HepG2 (cell line): ENCODE data around the gene TTLL11. TPM values are rescaled to one million over a fixed set of nuclear protein-coding genes. Genes with fewer than 3 reads are reported as not detected.

Experiments used
- BRD4 ChIP-seq: sonication (generic); formaldehyde crosslinking; IDR thresholded peaks from 2 replicates; pipeline ENCODE4 v1.4.0; 2020; ENCODE audit warnings: missing genetic modification reagents
- CHD4 ChIP-seq: fragments of 200-600 bp; sonication (generic); IDR thresholded peaks from 2 replicates; pipeline ENCODE4 v1.7.0; 2017; ENCODE audit warnings: mild to moderate bottlenecking, low read length, borderline replicate concordance
- RFXANK ChIP-seq: IDR thresholded peaks from 2 replicates; pipeline ENCODE4 v1.6.1; 2016
- SP5 ChIP-seq: IDR thresholded peaks from 2 replicates; pipeline ENCODE4 v1.6.1; 2016; ENCODE audit warnings: low read depth, borderline replicate concordance
- TAF1 ChIP-seq: sonication (generic); formaldehyde crosslinking; IDR thresholded peaks from 2 replicates; pipeline ENCODE4 v1.4.0; 2020; ENCODE audit warnings: missing genetic modification reagents
- TBP ChIP-seq: sonication (generic); formaldehyde crosslinking; IDR thresholded peaks from 2 replicates; pipeline ENCODE4 v1.5.0; 2020; ENCODE audit warnings: missing genetic modification reagents
- TCF12 ChIP-seq, 2 experiments: fragments of 450-650 bp in 1 of 2; sonication (generic) in 1 of 2; formaldehyde crosslinking in 1 of 2; IDR thresholded peaks; 2 replicates each; pipeline versions ENCODE4 v1.6.1 to v1.8.0; 2017 to 2022; ENCODE audit warnings: antibody characterized with exemption in 1 of 2, mild to moderate bottlenecking in 1 of 2, missing genetic modification reagents in 1 of 2, moderate library complexity in 1 of 2
- ZBTB26 ChIP-seq: IDR thresholded peaks from 2 replicates; pipeline ENCODE4 v1.6.1; 2016; ENCODE audit warnings: missing compliant biosample characterization, missing genetic modification reagents, borderline replicate concordance
- ZC3H13 ChIP-seq: sonication (generic); formaldehyde crosslinking; IDR thresholded peaks from 2 replicates; pipeline ENCODE4 v1.8.1; 2023; ENCODE audit warnings: mild to moderate bottlenecking, missing genetic modification reagents, moderate library complexity
- ZSCAN21 ChIP-seq: sonication (generic); formaldehyde crosslinking; IDR thresholded peaks from 2 replicates; pipeline ENCODE4 v1.8.0; 2022; ENCODE audit warnings: mild to moderate bottlenecking, missing genetic modification reagents, moderate library complexity, borderline replicate concordance
- polyA plus RNA-seq, 8 experiments: library from polyadenylated mRNA; depleted of rRNA in 3 of 8; stranded (reverse) in 7 of 8; unstranded in 1 of 8; fragments of >200 nt; fragmentation: Illumina TruSeq in 4 of 8; extraction: Trizol in 4 of 8; gene quantifications; 2 replicates each; pipeline versions ENCODE4 v1.2.1 to v1.2.3, GENCODE V29; 2011 to 2016; ENCODE audit warnings: low read depth in 4 of 8, missing spikeins in 1 of 8, mixed read lengths in 1 of 8; ENCODE audit not compliant: insufficient read depth in 1 of 8
- total RNA-seq, 5 experiments: library from RNA; depleted of rRNA; stranded (reverse); fragments of >200 nt; fragmentation: Illumina TruSeq; extraction: Trizol; gene quantifications; 2 replicates each; pipeline ENCODE4 v1.2.3, GENCODE V29; 2016; ENCODE audit warnings: low read depth in 1 of 5
- TF ChIP-seq, protein P1 (sequence below): sonication (generic); formaldehyde crosslinking; IDR thresholded peaks from 2 replicates; pipeline ENCODE4 v1.5.0; 2020; ENCODE audit warnings: missing genetic modification reagents
- TF ChIP-seq, protein P2 (sequence below): sonication (generic); formaldehyde crosslinking; IDR thresholded peaks from 2 replicates; pipeline ENCODE4 v1.8.1; 2022; ENCODE audit warnings: mild to moderate bottlenecking, missing genetic modification reagents

TTLL11 gene
- total and polyA plus RNA-seq, 2 of the 13 experiments (the other 11 are each of a cell fraction or from before 2014, with no cell fraction given): 4.5 to 5.2 TPM

- TF ChIP-seq ZBTB26 (CRISPR knock-in tag) (no peak), TAF1 (CRISPR knock-in tag) (no peak), RFXANK (CRISPR knock-in tag) (no peak), SP5 (CRISPR knock-in tag) (no peak), ZSCAN21 (CRISPR knock-in tag) (no peak), ZC3H13 (CRISPR knock-in tag) (no peak), TBP (CRISPR knock-in tag) (no peak), TCF12 (IDR thresholded peaks at IDR 0.05) (no peak), TCF12 (CRISPR knock-in tag; IDR thresholded peaks at IDR 0.05) (no peak), BRD4 (CRISPR knock-in tag) (no peak), CHD4 (no peak)
- TF ChIP-seq, protein P1, sequence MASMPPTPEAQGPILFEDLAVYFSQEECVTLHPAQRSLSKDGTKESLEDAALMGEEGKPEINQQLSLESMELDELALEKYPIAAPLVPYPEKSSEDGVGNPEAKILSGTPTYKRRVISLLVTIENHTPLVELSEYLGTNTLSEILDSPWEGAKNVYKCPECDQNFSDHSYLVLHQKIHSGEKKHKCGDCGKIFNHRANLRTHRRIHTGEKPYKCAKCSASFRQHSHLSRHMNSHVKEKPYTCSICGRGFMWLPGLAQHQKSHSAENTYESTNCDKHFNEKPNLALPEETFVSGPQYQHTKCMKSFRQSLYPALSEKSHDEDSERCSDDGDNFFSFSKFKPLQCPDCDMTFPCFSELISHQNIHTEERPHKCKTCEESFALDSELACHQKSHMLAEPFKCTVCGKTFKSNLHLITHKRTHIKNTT (CRISPR knock-in tag): no peak
- TF ChIP-seq, protein P2, sequence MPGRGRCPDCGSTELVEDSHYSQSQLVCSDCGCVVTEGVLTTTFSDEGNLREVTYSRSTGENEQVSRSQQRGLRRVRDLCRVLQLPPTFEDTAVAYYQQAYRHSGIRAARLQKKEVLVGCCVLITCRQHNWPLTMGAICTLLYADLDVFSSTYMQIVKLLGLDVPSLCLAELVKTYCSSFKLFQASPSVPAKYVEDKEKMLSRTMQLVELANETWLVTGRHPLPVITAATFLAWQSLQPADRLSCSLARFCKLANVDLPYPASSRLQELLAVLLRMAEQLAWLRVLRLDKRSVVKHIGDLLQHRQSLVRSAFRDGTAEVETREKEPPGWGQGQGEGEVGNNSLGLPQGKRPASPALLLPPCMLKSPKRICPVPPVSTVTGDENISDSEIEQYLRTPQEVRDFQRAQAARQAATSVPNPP (CRISPR knock-in tag): no peak
Measured at GRCh38 chr9:121780177-121781040, 312.7 kb downstream of the TTLL11 start (continued).
